ENCODE data around the gene AIG1. TPM values are rescaled to one million over a fixed set of nuclear protein-coding genes. Genes with fewer than 3 reads are reported as not detected.

AIG1 gene
- total RNA-seq, 2 experiments from 2014 or later = 0.40 to 0.85 TPM

- Histone ChIP-seq H3K9me3 (ENCODE audit: low read length) (no peaks in the 10 kb centered on the region), H3K36me3 (ENCODE audit: insufficient read depth, low read length) (no peaks in the 10 kb centered on the region), H2AFZ (ENCODE audit: low read length) (no peak overlapping the region), H3K4me1 (ENCODE audit: insufficient read depth, low read length, poor library complexity, severe bottlenecking) (no peaks in the 10 kb centered on the region), H4K20me1 (ENCODE audit: insufficient read depth, low read length) (no peaks in the 10 kb centered on the region), H3K9me2 (ENCODE audit: insufficient read depth, low read length) (no peaks in the 10 kb centered on the region), H3K4me2 (ENCODE audit: low read length) (no peak overlapping the region), H3K27ac (ENCODE audit: low read depth, low read length, poor library complexity, severe bottlenecking) (no peak overlapping the region), H3K79me2 (ENCODE audit: insufficient read depth, low read depth, low read length) (no peaks in the 10 kb centered on the region), H3K4me3 (ENCODE audit: low read depth, low read length, poor library complexity, severe bottlenecking) (no peak overlapping the region)
- no peak for DNase-seq (ENCODE audit: low spot score)
- TF ChIP-seq EZH2phosphoT487 (IDR thresholded peaks at IDR 0.05; ENCODE audit: borderline replicate concordance, low read depth, low read length) = no peak
- TF ChIP-seq CTCF (conservative IDR thresholded peaks at IDR 0.05; ENCODE audit: low read length) = no peak
- POLR2A ChIA-PET = no interaction called here
- intact Hi-C loops (cut with micrococcal nuclease; ENCODE audit: unreplicated experiment) = no loop called here
- CTCF ChIA-PET (ENCODE audit: unreplicated experiment) = no interaction called here
- no TSS peak for BruUV-seq (replicated peaks)
These were observed 52.1 kb downstream of the AIG1 start for GRCh38 chr6:143112837-143113236.

GRCh38 chr6:143115728-143116127, 55.0 kb downstream of the AIG1 start:
- Histone ChIP-seq H3K9me3 (ENCODE audit: low read length) (no peaks in the 10 kb centered on the region), H3K4me3 (ENCODE audit: low read depth, low read length, poor library complexity, severe bottlenecking) (no peak overlapping the region), H3K4me2 (ENCODE audit: low read length) (no peak overlapping the region), H2AFZ (ENCODE audit: low read length) (no peak overlapping the region), H4K20me1 (ENCODE audit: insufficient read depth, low read length) (no peaks in the 10 kb centered on the region), H3K4me1 (ENCODE audit: insufficient read depth, low read length, poor library complexity, severe bottlenecking) (no peaks in the 10 kb centered on the region), H3K79me2 (ENCODE audit: insufficient read depth, low read depth, low read length) (no peaks in the 10 kb centered on the region), H3K36me3 (ENCODE audit: insufficient read depth, low read length) (no peaks in the 10 kb centered on the region), H3K27ac (ENCODE audit: low read depth, low read length, poor library complexity, severe bottlenecking) (no peak overlapping the region), H3K9me2 (ENCODE audit: insufficient read depth, low read length) (no peaks in the 10 kb centered on the region)
- ChIA-PET POLR2A (no interaction called here), CTCF (ENCODE audit: unreplicated experiment) (no interaction called here)
- no peak for TF ChIP-seq CTCF (conservative IDR thresholded peaks at IDR 0.05; ENCODE audit: low read length)
- no peak for TF ChIP-seq EZH2phosphoT487 (IDR thresholded peaks at IDR 0.05; ENCODE audit: borderline replicate concordance, low read depth, low read length)
- intact Hi-C loops (cut with micrococcal nuclease; ENCODE audit: unreplicated experiment) = no loop called here
- BruUV-seq (replicated peaks) = no TSS peak
- no peak for DNase-seq (ENCODE audit: low spot score)

GRCh38 chr6:143117108-143117507, 56.4 kb downstream of the AIG1 start:
- no TSS peak for BruUV-seq (replicated peaks)
- CTCF ChIA-PET (ENCODE audit: unreplicated experiment) = no interaction called here
- no peak overlapping the region for H3K4me3 ChIP-seq (ENCODE audit: low read depth, low read length, poor library complexity, severe bottlenecking)

More at GRCh38 chr6:143117108-143117507, 56.4 kb downstream of the AIG1 start:
- Histone ChIP-seq H2AFZ (ENCODE audit: low read length) (no peak overlapping the region), H3K36me3 (ENCODE audit: insufficient read depth, low read length) (no peaks in the 10 kb centered on the region), H3K9me2 (ENCODE audit: insufficient read depth, low read length) (no peaks in the 10 kb centered on the region), H4K20me1 (ENCODE audit: insufficient read depth, low read length) (no peaks in the 10 kb centered on the region), H3K4me2 (ENCODE audit: low read length) (no peak overlapping the region), H3K4me1 (ENCODE audit: insufficient read depth, low read length, poor library complexity, severe bottlenecking) (no peaks in the 10 kb centered on the region), H3K27ac (ENCODE audit: low read depth, low read length, poor library complexity, severe bottlenecking) (no peak overlapping the region), H3K79me2 (ENCODE audit: insufficient read depth, low read depth, low read length) (no peaks in the 10 kb centered on the region), H3K9me3 (ENCODE audit: low read length) (no peaks in the 10 kb centered on the region)
- no peak for TF ChIP-seq CTCF (conservative IDR thresholded peaks at IDR 0.05; ENCODE audit: low read length)
- no peak for TF ChIP-seq EZH2phosphoT487 (IDR thresholded peaks at IDR 0.05; ENCODE audit: borderline replicate concordance, low read depth, low read length)
- intact Hi-C loops (cut with micrococcal nuclease; ENCODE audit: unreplicated experiment) = no loop called here
- no peak for DNase-seq (ENCODE audit: low spot score)
- POLR2A ChIA-PET = interaction anchor here (0.7 to 1.1 kb wide), 2 partner anchors 8 to 31 kb away, joined by 3 to 4 read pairs; no protein-coding TSS in a partner anchor
